ENCODE results near the gene PRRX2. TPM values are rescaled to one million over a fixed set of nuclear protein-coding genes. Genes with fewer than 3 reads are reported as not detected.
"Not testable (repeated sequence)": the region's sequence is repeated elsewhere in the genome, so short reads cannot be mapped to it uniquely, and the experiment has no call there.

Gene PRRX2
- polyA plus RNA-seq, 3 donors, result 0.92 to 13.4 (median 9.3) TPM

DNA sequence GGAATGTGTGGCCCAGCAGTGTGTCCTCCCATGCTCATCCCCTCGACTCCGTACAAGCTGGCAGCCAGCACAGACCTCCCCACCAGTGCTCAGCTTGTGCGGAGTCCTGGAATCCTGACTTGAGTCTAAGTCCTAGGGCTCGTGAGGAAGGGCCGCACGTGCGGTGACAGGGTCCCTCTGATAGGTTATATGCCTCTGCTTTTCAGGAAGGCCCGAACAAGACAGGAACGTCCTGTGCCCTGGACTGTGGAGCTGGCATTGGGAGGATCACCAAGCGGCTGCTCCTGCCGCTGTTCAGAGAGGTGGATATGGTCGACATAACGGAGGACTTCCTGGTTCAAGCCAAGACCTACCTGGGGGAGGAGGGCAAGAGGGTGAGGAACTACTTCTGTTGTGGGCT is 31.6 kb upstream of the PRRX2 start:
- WGBS, 3 donors, result 74 to 87% (median 84%) methylated on average over 12 to 13 of the region's 13 CpGs
- H3K27ac ChIP-seq (ENCODE audit: low read depth, low read length), result no peak overlapping the region

GRCh38 chr9:129635099-129636065 is 30.1 kb upstream of the PRRX2 start:
- 89 to 92% (median 89%) methylated on average over 33 to 34 of the region's 34 CpGs for WGBS, 3 donors
- H3K27ac ChIP-seq (ENCODE audit: low read depth, low read length), result no peak overlapping the region

- WGBS, 3 donors, result 90 to 95% (median 91%) methylated on average over 10 of the region's 10 CpGs
- H3K27ac ChIP-seq (ENCODE audit: low read depth, low read length), result not testable (repeated sequence)
Observed at GRCh38 chr9:129636343-129636742, 29.1 kb upstream of the PRRX2 start.

GRCh38 chr9:129637102-129637501 is 28.3 kb upstream of the PRRX2 start:
- WGBS, 3 donors, result 35 to 71% (median 42%) methylated on average over 9 of the region's 9 CpGs

DNA sequence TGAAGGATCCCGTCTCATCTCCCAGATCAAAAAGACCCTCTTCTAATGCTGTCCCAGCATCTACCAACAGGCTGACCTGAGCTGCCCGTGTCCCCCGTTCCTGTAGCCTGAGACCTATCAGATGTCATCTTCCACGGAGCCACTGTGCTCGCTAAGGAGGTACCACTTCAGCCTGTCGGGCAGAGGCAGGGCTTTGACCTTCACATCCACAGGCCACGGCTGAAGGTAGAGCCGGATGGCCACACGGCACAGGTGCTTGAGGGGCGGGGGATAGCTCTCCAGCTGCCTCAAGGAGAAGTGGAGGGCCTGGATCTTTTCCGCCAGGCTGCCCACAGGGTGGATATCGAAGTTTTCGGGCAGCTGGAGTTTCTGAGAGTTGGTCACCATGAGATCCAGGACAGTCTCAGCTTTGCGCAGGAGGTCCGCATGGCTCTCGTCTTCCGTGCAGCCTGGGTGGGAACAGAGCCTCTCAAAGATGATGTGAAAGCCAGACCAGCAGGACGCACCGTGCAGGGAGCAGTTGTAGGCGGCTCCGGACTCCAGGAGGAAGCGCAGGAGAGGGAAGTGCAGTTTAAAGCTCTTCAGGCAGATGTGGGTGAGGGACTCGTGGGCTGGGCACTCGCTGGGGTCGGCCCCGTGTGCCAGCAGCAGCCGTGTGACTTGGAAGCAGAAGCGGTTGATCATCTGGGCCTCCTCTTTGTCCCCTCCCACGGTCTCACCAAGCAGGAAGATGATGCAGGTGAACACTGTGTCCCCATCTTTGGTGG is 27.6 kb upstream of the PRRX2 start:
- 71 to 76% (median 75%) methylated on average over 29 of the region's 29 CpGs for WGBS, 3 donors

More at GRCh38 chr9:129637102-129637501, 28.3 kb upstream of the PRRX2 start:
- H3K27ac ChIP-seq (ENCODE audit: low read depth, low read length), result no peak overlapping the region

GRCh38 chr9:129639034-129639630 is 26.3 kb upstream of the PRRX2 start:
- H3K27ac ChIP-seq (ENCODE audit: low read depth, low read length), result no peak overlapping the region
- 85 to 91% (median 90%) methylated on average over 17 of the region's 17 CpGs for WGBS, 3 donors

More for the DNA sequence above, 27.6 kb upstream of the PRRX2 start:
- no peak overlapping the region for H3K27ac ChIP-seq (ENCODE audit: low read depth, low read length)

DNA sequence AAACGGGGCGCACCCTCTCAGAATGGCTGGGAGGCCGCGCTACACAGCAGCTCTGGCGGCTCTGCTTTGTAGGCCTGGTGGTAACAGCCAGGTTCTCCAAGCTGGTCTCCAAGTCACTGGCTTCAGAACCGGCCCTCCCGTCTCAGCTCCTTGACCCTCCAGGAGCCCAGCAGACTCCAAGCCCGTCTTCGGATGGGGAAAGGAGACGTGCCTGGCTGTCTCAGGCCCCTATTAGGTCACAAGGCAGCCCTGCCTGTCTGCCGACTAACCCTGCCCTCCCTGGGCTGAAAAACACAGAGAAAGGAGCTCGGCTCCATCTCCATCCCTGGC is 25.7 kb upstream of the PRRX2 start:
- H3K27ac ChIP-seq (ENCODE audit: low read depth, low read length), result no peak overlapping the region
- 48 to 66% (median 61%) methylated on average over 12 of the region's 12 CpGs for WGBS, 3 donors

GRCh38 chr9:129640086-129640870 is 25.2 kb upstream of the PRRX2 start:
- H3K27ac ChIP-seq (ENCODE audit: low read depth, low read length), result no peak overlapping the region
- WGBS, 3 donors, result 24 to 55% (median 54%) methylated on average over 24 to 25 of the region's 25 CpGs

DNA sequence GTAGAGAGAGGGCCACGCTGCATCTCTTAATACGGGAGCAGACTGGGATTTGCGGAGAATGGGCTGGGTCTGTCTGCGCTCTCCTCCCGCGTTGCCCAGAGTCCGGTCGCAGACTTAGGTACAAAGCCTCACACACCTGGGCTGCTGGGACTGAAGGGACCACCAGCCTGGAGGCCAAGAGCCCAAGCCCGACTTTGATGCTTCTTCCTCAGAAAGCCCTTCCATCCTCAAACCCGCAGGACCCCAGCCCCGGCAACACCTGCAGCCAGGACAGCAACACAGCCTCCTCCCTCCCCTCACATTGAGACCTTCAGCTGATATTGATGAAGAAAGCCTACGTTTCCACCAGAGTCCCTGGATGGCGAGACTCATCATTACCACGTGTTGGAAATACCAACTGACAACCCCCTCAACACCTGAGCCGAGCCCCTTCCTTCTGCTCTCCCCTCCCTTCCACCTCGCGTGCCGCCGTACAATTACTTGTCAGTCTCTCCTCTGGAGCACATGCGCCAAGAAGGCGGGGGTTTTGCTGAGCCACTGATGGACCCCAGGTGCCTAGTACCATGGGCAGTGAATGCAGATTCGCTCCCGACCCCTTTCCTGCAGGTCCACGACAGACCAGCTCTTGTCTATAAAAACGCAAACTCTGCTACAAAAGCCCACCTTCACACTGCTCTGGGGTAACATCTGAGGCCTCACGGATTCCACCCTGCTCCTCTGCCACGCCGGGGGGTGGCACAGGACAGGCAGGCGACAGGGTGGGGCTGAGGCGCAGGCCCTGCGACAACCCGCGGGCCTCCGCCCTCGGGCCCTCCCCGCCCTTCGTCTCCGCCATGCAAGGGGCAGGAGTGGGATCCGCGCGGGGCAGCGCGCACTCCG is 24.3 kb upstream of the PRRX2 start:
- no peak overlapping the region for H3K27ac ChIP-seq (ENCODE audit: low read depth, low read length)
- 12 to 18% (median 18%) methylated on average over 41 to 44 of the region's 44 CpGs for WGBS, 3 donors

- H3K27ac ChIP-seq (ENCODE audit: low read depth, low read length), result peak within 1 kb of the TSS; percentile 4
- 0 to 1% (median 1%) methylated on average over 80 to 93 of the region's 93 CpGs for WGBS, 3 donors
Observed at GRCh38 chr9:129641750-129642585, 23.5 kb upstream of the PRRX2 start, which contains the start of gene ASB6. ASB6 (minus strand) TSS chr9:129642151; CDS start chr9:129641999, 152 bp downstream.

- 85 to 87% (median 86%) methylated on average over 10 of the region's 10 CpGs for WGBS, 3 donors
- no peak overlapping the region for H3K27ac ChIP-seq (ENCODE audit: low read depth, low read length)
Observed at GRCh38 chr9:129643706-129644105, 21.7 kb upstream of the PRRX2 start.

- 74 to 84% (median 76%) methylated on average over 11 of the region's 11 CpGs for WGBS, 3 donors
Observed at GRCh38 chr9:129644365-129644764, 21.1 kb upstream of the PRRX2 start.

GRCh38 chr9:129644902-129645301 is 20.5 kb upstream of the PRRX2 start:
- WGBS, 3 donors, result 72 to 80% (median 80%) methylated on average over 17 of the region's 17 CpGs

More at GRCh38 chr9:129644365-129644764, 21.1 kb upstream of the PRRX2 start:
- H3K27ac ChIP-seq (ENCODE audit: low read depth, low read length), result no peak overlapping the region

DNA sequence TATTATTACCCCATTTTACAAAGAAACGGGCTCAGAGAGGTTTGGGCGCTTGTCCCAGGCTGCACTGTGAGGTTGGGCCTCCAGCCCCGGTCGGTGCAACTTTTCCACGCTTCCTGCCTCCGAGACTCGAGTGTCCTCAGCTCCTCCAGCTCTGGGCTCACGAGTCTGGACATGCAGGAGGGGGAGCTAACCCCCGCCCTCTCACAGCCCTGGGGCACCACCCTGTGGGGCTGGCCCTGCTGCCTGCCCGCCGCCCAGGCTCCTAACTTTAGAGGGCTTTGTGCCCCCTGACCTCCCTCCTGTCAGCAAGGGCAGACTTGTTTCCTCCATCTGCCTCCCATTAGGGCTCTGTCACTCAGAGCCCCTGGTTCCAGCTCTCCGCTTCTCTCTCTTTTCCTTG is 19.2 kb upstream of the PRRX2 start:
- H3K27ac ChIP-seq (ENCODE audit: low read depth, low read length), result no peak overlapping the region
- 80 to 87% (median 82%) methylated on average over 11 to 12 of the region's 12 CpGs for WGBS, 3 donors

More at GRCh38 chr9:129644902-129645301, 20.5 kb upstream of the PRRX2 start:
- no peak overlapping the region for H3K27ac ChIP-seq (ENCODE audit: low read depth, low read length)

DNA sequence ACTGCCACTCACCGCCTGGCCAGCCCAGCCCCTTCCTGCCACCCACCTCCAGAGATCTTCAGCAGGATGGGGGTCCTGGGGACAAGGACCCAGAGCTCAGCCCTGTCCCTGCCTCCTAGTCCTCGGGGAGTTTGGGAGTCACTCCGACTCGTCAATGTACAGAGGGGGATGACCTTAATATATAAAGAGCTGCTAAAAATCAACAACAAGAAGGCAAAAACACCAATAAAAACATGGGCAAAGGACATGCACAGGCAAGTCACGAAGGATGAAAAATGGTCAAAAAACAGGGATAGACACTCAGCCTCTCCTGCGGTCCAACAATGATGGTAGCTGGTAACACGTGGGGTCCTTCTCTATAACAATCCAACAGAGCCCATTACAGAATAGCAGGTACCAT is 18.8 kb upstream of the PRRX2 start:
- WGBS, 3 donors, result 94 to 97% (median 95%) methylated on average over 7 of the region's 7 CpGs
- no peak overlapping the region for H3K27ac ChIP-seq (ENCODE audit: low read depth, low read length)

DNA sequence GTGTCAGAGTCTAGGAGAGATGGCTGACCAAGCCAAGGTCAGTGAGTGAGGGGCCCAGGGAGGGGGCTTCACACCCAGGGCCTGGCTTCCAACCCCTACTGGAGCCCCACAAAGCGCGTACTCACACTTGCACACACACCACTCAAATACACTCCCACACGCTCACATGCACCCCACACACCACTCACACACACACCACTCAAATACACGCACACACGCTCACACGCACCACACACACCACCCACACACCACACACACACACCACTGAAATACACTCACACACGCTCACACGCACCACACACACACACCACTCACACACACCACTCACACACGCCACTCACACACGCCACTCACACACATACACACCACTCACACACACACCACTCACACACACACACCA is 17.8 kb upstream of the PRRX2 start:
- no peak overlapping the region for H3K27ac ChIP-seq (ENCODE audit: low read depth, low read length)
- 86 to 95% (median 89%) methylated on average over 9 to 10 of the region's 10 CpGs for WGBS, 3 donors
